Lower leg skin (tissue), 3 donors: ENCODE data around the gene ADGRA1.

ENCODE experiments used
- CTCF ChIP-seq, 3 donors: fragments of 450-650 bp; IDR thresholded peaks; one replicate each; pipeline ENCODE4 v1.5.1; 2016; ENCODE audit warnings: antibody characterized with exemption in 3 of 3, mild to moderate bottlenecking in 3 of 3, moderate library complexity in 2 of 3
- POLR2A ChIP-seq, 2 donors: fragments of 450-650 bp; IDR thresholded peaks; one replicate each; pipeline ENCODE4 v1.6.1; 2016 to 2017; ENCODE audit warnings: antibody characterized with exemption in 2 of 2, mild to moderate bottlenecking in 1 of 2, moderate library complexity in 1 of 2

- TF ChIP-seq CTCF (IDR thresholded peaks at IDR 0.05) (no peak), POLR2A (IDR thresholded peaks at IDR 0.05) (no peak)
Measured at GRCh38 chr10:133086247-133086646, 1.5 kb upstream of the ADGRA1 start.
